ENCODE measurements around the gene CAT.

GRCh38 chr11:34447044-34447443 is 8.3 kb downstream of the CAT start:
- TF ChIP-seq CTCF (IDR thresholded peaks at IDR 0.05) (no peak), EZH2 (IDR thresholded peaks at IDR 0.05) (no peak), EZH2phosphoT487 (IDR thresholded peaks at IDR 0.05) (no peak)

Measured in neural progenitor cell (in vitro differentiated cells).